HepG2 (cell line): Measurements from ENCODE around the gene DNAJB11. TPM values are rescaled to one million over a fixed set of nuclear protein-coding genes. Genes with fewer than 3 reads are reported as not detected.

ENCODE experiments used
- CCAR2 ChIP-seq: fragments of 200-400 bp; formaldehyde crosslinking; optimal IDR thresholded peaks from 2 replicates; pipeline ENCODE3; 2018; ENCODE audit warnings: low read depth, mild to moderate bottlenecking, low read length, moderate library complexity
- KDM5A ChIP-seq: fragments of 200-600 bp; sonication (generic); IDR thresholded peaks from 2 replicates; pipeline ENCODE4 v1.7.0; 2018; ENCODE audit warnings: antibody characterized with exemption, mild to moderate bottlenecking, low read length, borderline replicate concordance
- KDM5B ChIP-seq: sonication (generic); formaldehyde crosslinking; IDR thresholded peaks from 2 replicates; pipeline ENCODE4 v1.4.0; 2020; ENCODE audit warnings: missing genetic modification reagents, mild to moderate bottlenecking, borderline replicate concordance
- MAZ ChIP-seq, 2 experiments: sonication (generic) in 1 of 2; formaldehyde crosslinking in 1 of 2; IDR thresholded peaks; 2 replicates each; pipeline versions ENCODE4 v1.5.0 to v1.6.1; 2012 to 2020; ENCODE audit warnings: low read depth in 2 of 2, mild to moderate bottlenecking in 2 of 2, borderline replicate concordance in 1 of 2, improper control_type of control experiment in 1 of 2, low read length in 1 of 2, missing genetic modification reagents in 1 of 2, moderate library complexity in 1 of 2
- MED13 ChIP-seq: sonication (generic); formaldehyde crosslinking; IDR thresholded peaks from 2 replicates; pipeline ENCODE4 v1.5.0; 2020; ENCODE audit warnings: missing genetic modification reagents
- NCOA5 ChIP-seq: sonication (generic); formaldehyde crosslinking; IDR thresholded peaks from 2 replicates; pipeline ENCODE4 v1.4.0; 2020; ENCODE audit warnings: missing genetic modification reagents
- PHF5A ChIP-seq: IDR thresholded peaks from one replicate; pipeline ENCODE4 v1.6.1; 2018; ENCODE audit warnings: low read depth, missing genetic modification reagents; ENCODE audit not compliant: unreplicated experiment
- POLR2AphosphoS5 ChIP-seq: IDR thresholded peaks from 2 replicates; pipeline ENCODE4 v1.6.1; 2012; ENCODE audit warnings: low read depth, low read length
- RBFOX2 ChIP-seq: fragments of 200-400 bp; formaldehyde crosslinking; IDR thresholded peaks from 2 replicates; pipeline ENCODE4 v1.6.1; 2017; ENCODE audit warnings: low read depth, mild to moderate bottlenecking, low read length
- SIX1 ChIP-seq: sonication (generic); formaldehyde crosslinking; IDR thresholded peaks from 2 replicates; pipeline ENCODE4 v1.4.0; 2020; ENCODE audit warnings: missing genetic modification reagents, borderline replicate concordance
- SRSF4 ChIP-seq: fragments of 200-400 bp; formaldehyde crosslinking; IDR thresholded peaks from one replicate; pipeline ENCODE4 v1.6.1; 2018; ENCODE audit warnings: mild to moderate bottlenecking, low read depth, low read length, moderate library complexity; ENCODE audit not compliant: poor library complexity, severe bottlenecking
- ZEB1 ChIP-seq: IDR thresholded peaks from 2 replicates; pipeline ENCODE4 v1.6.1; 2012; ENCODE audit warnings: mild to moderate bottlenecking, low read depth, inconsistent platforms; ENCODE audit not compliant: insufficient replicate concordance
- ZFP41 ChIP-seq: sonication (generic); formaldehyde crosslinking; IDR thresholded peaks from 2 replicates; pipeline ENCODE4 v1.4.0; 2020; ENCODE audit warnings: mild to moderate bottlenecking, missing genetic modification reagents, borderline replicate concordance
- ZNF230 ChIP-seq: sonication (generic); formaldehyde crosslinking; IDR thresholded peaks from 2 replicates; pipeline ENCODE4 v1.4.0; 2020; ENCODE audit warnings: mild to moderate bottlenecking, missing genetic modification reagents
- ZNF251 ChIP-seq: sonication (generic); formaldehyde crosslinking; IDR thresholded peaks from 2 replicates; pipeline ENCODE4 v1.9.0; 2021; ENCODE audit warnings: mild to moderate bottlenecking, missing genetic modification reagents
- ZNF263 ChIP-seq: sonication (generic); formaldehyde crosslinking; IDR thresholded peaks from 2 replicates; pipeline ENCODE4 v1.4.0; 2020; ENCODE audit warnings: missing genetic modification reagents
- ZNF335 ChIP-seq: sonication (generic); formaldehyde crosslinking; IDR thresholded peaks from 2 replicates; pipeline ENCODE4 v1.4.0; 2020; ENCODE audit warnings: missing genetic modification reagents
- ZNF552 ChIP-seq: sonication (generic); formaldehyde crosslinking; IDR thresholded peaks from 2 replicates; pipeline ENCODE4 v1.9.0; 2022; ENCODE audit warnings: missing genetic modification reagents, mild to moderate bottlenecking, borderline replicate concordance
- ZSCAN12 ChIP-seq: sonication (generic); formaldehyde crosslinking; IDR thresholded peaks from 2 replicates; pipeline ENCODE4 v1.9.0; 2021; ENCODE audit warnings: mild to moderate bottlenecking, missing genetic modification reagents
- ZSCAN31 ChIP-seq: sonication (generic); formaldehyde crosslinking; IDR thresholded peaks from 2 replicates; pipeline ENCODE4 v1.5.0; 2020; ENCODE audit warnings: low read depth, mild to moderate bottlenecking, missing genetic modification reagents
- polyA plus RNA-seq, 8 experiments: library from polyadenylated mRNA; depleted of rRNA in 3 of 8; stranded (reverse) in 7 of 8; unstranded in 1 of 8; fragments of >200 nt; fragmentation: Illumina TruSeq in 4 of 8; extraction: Trizol in 4 of 8; gene quantifications; 2 replicates each; pipeline versions ENCODE4 v1.2.1 to v1.2.3, GENCODE V29; 2011 to 2016; ENCODE audit warnings: low read depth in 4 of 8, missing spikeins in 1 of 8, mixed read lengths in 1 of 8; ENCODE audit not compliant: insufficient read depth in 1 of 8
- total RNA-seq, 5 experiments: library from RNA; depleted of rRNA; stranded (reverse); fragments of >200 nt; fragmentation: Illumina TruSeq; extraction: Trizol; gene quantifications; 2 replicates each; pipeline ENCODE4 v1.2.3, GENCODE V29; 2016; ENCODE audit warnings: low read depth in 1 of 5
- TF ChIP-seq, protein P1 (sequence below), 2 experiments: fragments of 450-650 bp in 1 of 2; sonication (generic) in 1 of 2; formaldehyde crosslinking in 1 of 2; IDR thresholded peaks; 2 replicates each; pipeline versions ENCODE4 v1.6.1 to v1.8.0; 2016 to 2022; ENCODE audit warnings: antibody characterized with exemption in 1 of 2, mild to moderate bottlenecking in 1 of 2, missing genetic modification reagents in 1 of 2

The DNAJB11 gene
- total and polyA plus RNA-seq, 2 of the 13 experiments (the other 11 are each of a cell fraction or from before 2014, with no cell fraction given) = 41.0 to 132 TPM

DNA sequence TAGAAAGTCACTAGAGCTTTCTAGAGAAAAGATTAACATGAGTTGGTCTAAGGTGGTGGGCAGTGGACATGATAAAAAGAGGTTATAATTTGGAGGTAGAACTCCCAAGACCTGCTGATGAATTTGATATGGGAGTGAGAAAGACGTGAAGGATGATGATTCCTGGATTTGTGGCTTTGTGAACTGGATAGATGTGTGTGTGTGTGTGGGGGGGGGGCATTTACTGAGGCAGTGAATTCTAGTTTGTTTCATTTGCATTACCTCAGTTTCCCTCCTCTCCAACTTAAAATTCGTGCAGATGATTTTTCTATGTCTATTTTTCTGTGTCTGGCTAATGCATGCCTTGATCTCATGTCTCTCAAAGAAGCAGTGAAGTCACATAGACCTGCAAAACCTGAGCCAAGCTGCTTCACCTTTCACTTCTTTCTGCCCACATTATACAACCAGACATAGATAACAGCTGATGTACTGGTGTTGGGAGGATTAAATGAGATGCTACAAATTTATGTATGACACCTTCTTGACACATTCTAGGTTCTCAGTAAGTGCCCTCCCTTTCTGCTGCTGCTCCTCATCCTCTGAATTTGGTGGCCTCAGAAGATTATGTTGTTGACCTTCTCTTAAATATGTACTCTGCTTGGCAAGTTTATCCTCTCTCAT lies 52.3 kb downstream of the DNAJB11 start (continued):
- TF ChIP-seq ZFP41 (CRISPR knock-in tag) (no peak), MED13 (CRISPR knock-in tag) (0 out of 2 replicates have a peak, but pooled peaks have one; percentile 17), CCAR2 (no peak), RBFOX2 (peak; percentile 94), ZSCAN12 (no peak), PHF5A (CRISPR knock-in tag) (peak; percentile 6), ZNF335 (no peak), MAZ (IDR thresholded peaks at IDR 0.05; ENCODE audit: borderline replicate concordance, low read depth, low read length) (no peak), MAZ (CRISPR knock-in tag; IDR thresholded peaks at IDR 0.05; ENCODE audit: low read depth) (0 out of 2 replicates have a peak, but pooled peaks have one; percentile 19), KDM5A (no peak), ZNF251 (CRISPR knock-in tag) (no peak), ZNF263 (no peak), SRSF4 (peak; percentile 66), ZNF230 (CRISPR knock-in tag) (no peak), KDM5B (CRISPR knock-in tag) (0 out of 2 replicates have a peak, but pooled peaks have one; percentile 1), NCOA5 (CRISPR knock-in tag) (no peak), ZSCAN31 (peak; percentile 34; the same call in 1 of the 2 replicates), POLR2AphosphoS5 (no peak; the same call in none of the 2 replicates), ZNF552 (no peak), ZEB1 (no peak), SIX1 (peak; percentile 2; the same call in 1 of the 2 replicates)
- TF ChIP-seq, protein P1, sequence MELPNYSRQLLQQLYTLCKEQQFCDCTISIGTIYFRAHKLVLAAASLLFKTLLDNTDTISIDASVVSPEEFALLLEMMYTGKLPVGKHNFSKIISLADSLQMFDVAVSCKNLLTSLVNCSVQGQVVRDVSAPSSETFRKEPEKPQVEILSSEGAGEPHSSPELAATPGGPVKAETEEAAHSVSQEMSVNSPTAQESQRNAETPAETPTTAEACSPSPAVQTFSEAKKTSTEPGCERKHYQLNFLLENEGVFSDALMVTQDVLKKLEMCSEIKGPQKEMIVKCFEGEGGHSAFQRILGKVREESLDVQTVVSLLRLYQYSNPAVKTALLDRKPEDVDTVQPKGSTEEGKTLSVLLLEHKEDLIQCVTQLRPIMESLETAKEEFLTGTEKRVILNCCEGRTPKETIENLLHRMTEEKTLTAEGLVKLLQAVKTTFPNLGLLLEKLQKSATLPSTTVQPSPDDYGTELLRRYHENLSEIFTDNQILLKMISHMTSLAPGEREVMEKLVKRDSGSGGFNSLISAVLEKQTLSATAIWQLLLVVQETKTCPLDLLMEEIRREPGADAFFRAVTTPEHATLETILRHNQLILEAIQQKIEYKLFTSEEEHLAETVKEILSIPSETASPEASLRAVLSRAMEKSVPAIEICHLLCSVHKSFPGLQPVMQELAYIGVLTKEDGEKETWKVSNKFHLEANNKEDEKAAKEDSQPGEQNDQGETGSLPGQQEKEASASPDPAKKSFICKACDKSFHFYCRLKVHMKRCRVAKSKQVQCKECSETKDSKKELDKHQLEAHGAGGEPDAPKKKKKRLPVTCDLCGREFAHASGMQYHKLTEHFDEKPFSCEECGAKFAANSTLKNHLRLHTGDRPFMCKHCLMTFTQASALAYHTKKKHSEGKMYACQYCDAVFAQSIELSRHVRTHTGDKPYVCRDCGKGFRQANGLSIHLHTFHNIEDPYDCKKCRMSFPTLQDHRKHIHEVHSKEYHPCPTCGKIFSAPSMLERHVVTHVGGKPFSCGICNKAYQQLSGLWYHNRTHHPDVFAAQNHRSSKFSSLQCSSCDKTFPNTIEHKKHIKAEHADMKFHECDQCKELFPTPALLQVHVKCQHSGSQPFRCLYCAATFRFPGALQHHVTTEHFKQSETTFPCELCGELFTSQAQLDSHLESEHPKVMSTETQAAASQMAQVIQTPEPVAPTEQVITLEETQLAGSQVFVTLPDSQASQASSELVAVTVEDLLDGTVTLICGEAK (IDR thresholded peaks at IDR 0.05) = no peak
- TF ChIP-seq, protein P1 (CRISPR knock-in tag; IDR thresholded peaks at IDR 0.05) = no peak
